Ishikawa (cell line): ENCODE results near the gene RPUSD2.

ENCODE experiments used
- CEBPB ChIP-seq: IDR thresholded peaks from 2 replicates; pipeline ENCODE4 v1.6.1; 2012
- CREB1 ChIP-seq: IDR thresholded peaks from 2 replicates; pipeline ENCODE4 v1.6.1; 2012; ENCODE audit warnings: low read depth
- EGR1 ChIP-seq: IDR thresholded peaks from 2 replicates; pipeline ENCODE4 v1.6.1; 2012
- EP300 ChIP-seq: IDR thresholded peaks from 2 replicates; pipeline ENCODE4 v1.6.1; 2012; ENCODE audit warnings: borderline replicate concordance
- FOXM1 ChIP-seq: IDR thresholded peaks from 2 replicates; pipeline ENCODE4 v1.6.1; 2012; ENCODE audit warnings: low read depth, borderline replicate concordance
- MAX ChIP-seq: IDR thresholded peaks from 2 replicates; pipeline ENCODE4 v1.6.1; 2012
- NFIC ChIP-seq: IDR thresholded peaks from 2 replicates; pipeline ENCODE4 v1.6.1; 2012
- RAD21 ChIP-seq: IDR thresholded peaks from 2 replicates; pipeline ENCODE4 v1.6.1; 2012; ENCODE audit warnings: low read depth
- REST ChIP-seq: IDR thresholded peaks from 2 replicates; pipeline ENCODE4 v1.6.1; 2012; ENCODE audit warnings: low read depth, mild to moderate bottlenecking
- TAF1 ChIP-seq: IDR thresholded peaks from 2 replicates; pipeline ENCODE4 v1.6.1; 2012; ENCODE audit warnings: low read depth, mild to moderate bottlenecking
- TCF12 ChIP-seq: IDR thresholded peaks from 2 replicates; pipeline ENCODE4 v1.6.1; 2012; ENCODE audit warnings: low read depth
- TEAD4 ChIP-seq: IDR thresholded peaks from 2 replicates; pipeline ENCODE4 v1.6.1; 2012
- USF1 ChIP-seq: IDR thresholded peaks from 2 replicates; pipeline ENCODE4 v1.6.1; 2012
- YY1 ChIP-seq: IDR thresholded peaks from 2 replicates; pipeline ENCODE4 v1.6.1; 2012; ENCODE audit warnings: low read depth
- ZBTB7A ChIP-seq: IDR thresholded peaks from 2 replicates; pipeline ENCODE4 v1.6.1; 2012; ENCODE audit warnings: low read depth

RPUSD2 gene

GRCh38 chr15:40597024-40597423 is 27.9 kb downstream of the RPUSD2 start:
- TF ChIP-seq FOXM1 (no peak), REST (no peak), TCF12 (no peak), RAD21 (no peak), EGR1 (no peak), TAF1 (no peak), CREB1 (no peak), USF1 (no peak), TEAD4 (no peak), YY1 (no peak), CEBPB (no peak), ZBTB7A (no peak), MAX (no peak), EP300 (no peak), NFIC (no peak)

GRCh38 chr15:40598126-40598525 is 29.0 kb downstream of the RPUSD2 start:
- no peak for TF ChIP-seq TAF1
- no peak for TF ChIP-seq CREB1

GRCh38 chr15:40598672-40599071 is 29.6 kb downstream of the RPUSD2 start:
- TF ChIP-seq ZBTB7A (no peak), CREB1 (no peak), NFIC (no peak), TCF12 (no peak), USF1 (no peak), REST (no peak), EP300 (no peak), EGR1 (no peak)

- TF ChIP-seq FOXM1 (no peak), RAD21 (no peak), TAF1 (no peak), NFIC (no peak), USF1 (no peak), CEBPB (no peak), EP300 (no peak), REST (no peak), CREB1 (no peak), YY1 (no peak), TEAD4 (no peak), MAX (no peak), EGR1 (no peak), TCF12 (no peak), ZBTB7A (no peak)
Measured at GRCh38 chr15:40600956-40601355, 31.9 kb downstream of the RPUSD2 start.

GRCh38 chr15:40603935-40604334 is 34.8 kb downstream of the RPUSD2 start:
- no peak for TF ChIP-seq TEAD4
- TF ChIP-seq TAF1 = no peak
- TF ChIP-seq FOXM1 = no peak
- no peak for TF ChIP-seq MAX
- no peak for TF ChIP-seq YY1
- no peak for TF ChIP-seq REST
- TF ChIP-seq CEBPB = no peak
